Measurements from ENCODE around the gene MARCHF7. TPM values are rescaled to one million over a fixed set of nuclear protein-coding genes. Genes with fewer than 3 reads are reported as not detected.

MARCHF7 gene
- total RNA-seq, 1 experiment from 2014 or later: 78.0 TPM

- H3K27ac ChIP-seq (ENCODE audit: low read length): no peak overlapping the region
- no peak overlapping the region for H3K4me2 ChIP-seq (ENCODE audit: low read depth, low read length, poor library complexity, severe bottlenecking)
- no peak overlapping the region for H3K9ac ChIP-seq (ENCODE audit: low read length)
- H3K79me2 ChIP-seq (ENCODE audit: low read length): peaks cover 58% of the 10 kb centered on the region
- no peaks in the 10 kb centered on the region for H3K9me3 ChIP-seq (ENCODE audit: low read length)
- no peak overlapping the region for H2AFZ ChIP-seq (ENCODE audit: low read length)
- peaks cover 13% of the 10 kb centered on the region for H3K4me1 ChIP-seq (ENCODE audit: low read length)
- peaks cover 17% of the 10 kb centered on the region for H4K20me1 ChIP-seq (ENCODE audit: insufficient read depth, low read depth, low read length)
- H3K9me2 ChIP-seq (replicated peaks; ENCODE audit: insufficient read depth, low read length): no peaks in the 10 kb centered on the region
- no peaks in the 10 kb centered on the region for H3K27me3 ChIP-seq (ENCODE audit: low read length)
- no peak overlapping the region for H3K4me3 ChIP-seq (ENCODE audit: low read length)
- peaks cover 67% of the 10 kb centered on the region for H3K36me3 ChIP-seq (ENCODE audit: insufficient read depth, low read length)
- DNase-seq: no peak
These were observed 47.3 kb downstream of the MARCHF7 start for GRCh38 chr2:159759577-159759976.

GRCh38 chr2:159760326-159760725, 48.0 kb downstream of the MARCHF7 start:
- Histone ChIP-seq H3K36me3 (ENCODE audit: insufficient read depth, low read length) (peaks cover 67% of the 10 kb centered on the region), H3K9me2 (replicated peaks; ENCODE audit: insufficient read depth, low read length) (no peaks in the 10 kb centered on the region), H3K79me2 (ENCODE audit: low read length) (peaks cover 51% of the 10 kb centered on the region)

GRCh38 chr2:159762075-159762474, 49.8 kb downstream of the MARCHF7 start:
- no peaks in the 10 kb centered on the region for H3K9me3 ChIP-seq (ENCODE audit: low read length)
- no peak for DNase-seq
- no peak overlapping the region for H2AFZ ChIP-seq (ENCODE audit: low read length)
- no peak overlapping the region for H3K9ac ChIP-seq (ENCODE audit: low read length)
- peaks cover 13% of the 10 kb centered on the region for H3K4me1 ChIP-seq (ENCODE audit: low read length)
- peaks cover 16% of the 10 kb centered on the region; the same call in 1 of the 2 replicates for H4K20me1 ChIP-seq (ENCODE audit: insufficient read depth, low read depth, low read length)
- H3K27ac ChIP-seq (ENCODE audit: low read length): no peak overlapping the region
- H3K9me2 ChIP-seq (replicated peaks; ENCODE audit: insufficient read depth, low read length): no peaks in the 10 kb centered on the region
- no peak overlapping the region for H3K4me3 ChIP-seq (ENCODE audit: low read length)
- H3K4me2 ChIP-seq (ENCODE audit: low read depth, low read length, poor library complexity, severe bottlenecking): no peak overlapping the region
- H3K36me3 ChIP-seq (ENCODE audit: insufficient read depth, low read length): peaks cover 75% of the 10 kb centered on the region
- peaks cover 35% of the 10 kb centered on the region for H3K79me2 ChIP-seq (ENCODE audit: low read length)
- no peaks in the 10 kb centered on the region for H3K27me3 ChIP-seq (ENCODE audit: low read length)

More at GRCh38 chr2:159760326-159760725, 48.0 kb downstream of the MARCHF7 start:
- Histone ChIP-seq H3K4me3 (ENCODE audit: low read length) (no peak overlapping the region), H3K27ac (ENCODE audit: low read length) (no peak overlapping the region), H3K4me2 (ENCODE audit: low read depth, low read length, poor library complexity, severe bottlenecking) (no peak overlapping the region), H4K20me1 (ENCODE audit: insufficient read depth, low read depth, low read length) (peaks cover 15% of the 10 kb centered on the region), H3K4me1 (ENCODE audit: low read length) (peaks cover 13% of the 10 kb centered on the region), H3K9ac (ENCODE audit: low read length) (no peak overlapping the region), H2AFZ (ENCODE audit: low read length) (no peak overlapping the region), H3K9me3 (ENCODE audit: low read length) (no peaks in the 10 kb centered on the region), H3K27me3 (ENCODE audit: low read length) (no peaks in the 10 kb centered on the region)
- no peak for DNase-seq

Other genes starting within 250 kb of the MARCHF7 start
- gene BAZ2B, start 96.0 kb upstream of the MARCHF7 start, total RNA-seq (2014; rRNA removed; shearing (Covaris generic); ENCODE audit: low replicate concordance): 1.1 and 2.2 TPM in 2 replicates
- not detected in 2 replicates for gene CD302, start 85.7 kb downstream of the MARCHF7 start, total RNA-seq (2014; rRNA removed; shearing (Covaris generic); ENCODE audit: low replicate concordance)
- not detected in 2 replicates for gene LY75, start 192.2 kb downstream of the MARCHF7 start, total RNA-seq (2014; rRNA removed; shearing (Covaris generic); ENCODE audit: low replicate concordance)